ENCODE data around the gene APH1B. TPM values are rescaled to one million over a fixed set of nuclear protein-coding genes. Genes with fewer than 3 reads are reported as not detected.
"Not testable (repeated sequence)": the region's sequence is repeated elsewhere in the genome, so short reads cannot be mapped to it uniquely, and the experiment has no call there.

The APH1B gene
- total RNA-seq, 2 donors from 2014 or later = 24.4 to 30.6 TPM

DNA sequence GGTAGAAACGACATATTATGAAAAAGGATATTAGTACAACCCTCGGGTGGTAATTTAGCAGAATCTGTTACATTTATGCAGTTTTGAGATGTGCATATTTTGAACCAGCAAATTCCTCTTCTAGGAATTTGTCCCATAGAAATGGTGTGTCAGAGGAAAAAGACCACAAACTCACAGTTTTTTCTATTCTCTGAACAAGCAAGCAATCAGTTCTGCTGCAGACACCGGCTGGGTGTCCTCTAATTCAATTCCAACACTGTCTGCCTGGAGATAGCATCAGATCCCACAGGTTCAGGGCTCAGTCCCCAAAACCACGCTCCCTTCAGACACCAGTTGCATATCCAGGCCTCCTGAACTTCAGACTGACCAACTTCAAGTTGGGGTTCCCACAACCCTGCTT lies 36.4 kb downstream of the APH1B start:
- ATAC-seq (replicated peaks in 1 of 2) (no peak), DNase-seq (no peak)
- Mint-ChIP-seq H3K36me3 (ENCODE audit: insufficient read depth in 2 of 2) (no peaks in the 10 kb centered on the region), H3K27me3 (ENCODE audit: low read depth) (no peaks in the 10 kb centered on the region), H3K4me3 (no peak overlapping the region), H3K9me3 (no peaks in the 10 kb centered on the region), H3K4me1 (ENCODE audit: low read depth) (no peaks in the 10 kb centered on the region), H3K27ac (no peak overlapping the region)

DNA sequence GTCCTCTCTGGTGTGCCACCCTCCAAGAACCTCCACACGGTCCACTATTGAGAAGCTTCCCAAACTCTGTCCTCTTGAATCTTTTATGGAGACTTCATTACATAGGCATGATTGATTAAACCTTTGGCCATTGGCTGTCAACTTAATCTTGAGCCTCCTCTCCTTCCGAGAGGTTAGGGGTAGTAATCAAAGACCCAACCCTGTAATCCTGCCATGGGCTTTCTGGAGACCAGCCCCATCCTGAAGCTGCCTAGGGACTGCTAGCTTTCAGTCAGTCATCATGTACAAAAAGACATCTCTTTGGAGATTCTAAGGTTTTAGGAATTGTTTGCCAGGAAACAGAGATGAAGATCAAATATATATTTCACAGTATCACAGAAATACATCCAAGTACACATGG lies 37.0 kb downstream of the APH1B start:
- no peak for DNase-seq
- H3K36me3 Mint-ChIP-seq (ENCODE audit: insufficient read depth in 2 of 2) = no peaks in the 10 kb centered on the region
- no peaks in the 10 kb centered on the region for H3K4me1 Mint-ChIP-seq (ENCODE audit: low read depth)
- ATAC-seq (replicated peaks in 1 of 2) = no peak
- H3K9me3 Mint-ChIP-seq = no peaks in the 10 kb centered on the region
- no peak overlapping the region for H3K4me3 Mint-ChIP-seq
- no peaks in the 10 kb centered on the region for H3K27me3 Mint-ChIP-seq (ENCODE audit: low read depth)
- no peak overlapping the region for H3K27ac Mint-ChIP-seq

DNA sequence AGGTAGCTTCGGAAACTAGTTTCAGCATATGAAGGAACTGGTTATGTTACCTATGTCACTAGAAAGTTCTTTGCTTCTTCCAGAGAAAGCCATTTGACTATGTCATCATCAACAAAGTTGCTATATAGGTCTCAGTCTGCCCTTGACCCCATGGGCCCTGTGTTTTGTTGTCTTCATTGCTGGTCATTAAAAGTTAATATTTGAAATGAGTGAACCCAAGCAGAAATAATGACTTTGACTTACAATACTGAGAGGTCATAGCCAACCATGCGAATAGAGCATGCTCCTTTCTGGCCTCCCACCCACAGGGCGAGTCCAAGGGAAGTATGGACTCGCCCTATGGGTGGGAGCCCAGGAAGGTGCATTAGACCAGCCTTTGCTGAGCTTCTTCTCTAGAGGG lies 40.9 kb downstream of the APH1B start:
- Mint-ChIP-seq H3K27ac (no peak overlapping the region), H3K36me3 (ENCODE audit: insufficient read depth in 2 of 2) (no peaks in the 10 kb centered on the region), H3K4me3 (no peak overlapping the region), H3K27me3 (ENCODE audit: low read depth) (no peaks in the 10 kb centered on the region), H3K4me1 (ENCODE audit: low read depth) (peaks cover 5% of the 10 kb centered on the region), H3K9me3 (no peaks in the 10 kb centered on the region)
- DNase-seq = no peak
- no peak for ATAC-seq (replicated peaks in 1 of 2)

DNA sequence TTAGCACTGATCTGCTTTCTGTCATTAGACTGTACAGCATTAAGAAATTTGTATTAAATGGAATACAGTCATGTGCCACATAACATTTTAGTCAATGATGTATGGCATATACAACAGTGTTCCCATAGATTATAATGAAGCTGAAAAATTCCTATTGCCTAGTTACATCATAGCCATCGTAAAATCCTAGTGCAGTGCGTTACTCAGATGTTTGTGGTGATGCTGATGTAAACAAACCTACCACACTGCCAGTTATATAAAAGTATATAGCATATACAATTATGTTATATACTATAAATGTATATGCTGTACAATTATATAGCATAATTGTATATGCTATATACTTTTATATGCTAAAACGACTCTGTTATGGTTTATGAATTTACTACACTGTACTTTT lies 41.7 kb downstream of the APH1B start:
- no peak for ATAC-seq (replicated peaks in 1 of 2)
- DNase-seq = no peak
- Mint-ChIP-seq H3K4me3 (no peak overlapping the region), H3K4me1 (ENCODE audit: low read depth) (peaks cover 10% of the 10 kb centered on the region), H3K36me3 (ENCODE audit: insufficient read depth in 2 of 2) (no peaks in the 10 kb centered on the region), H3K27ac (peak overlapping the region; percentile 60), H3K9me3 (no peaks in the 10 kb centered on the region), H3K27me3 (ENCODE audit: low read depth) (no peaks in the 10 kb centered on the region)

DNA sequence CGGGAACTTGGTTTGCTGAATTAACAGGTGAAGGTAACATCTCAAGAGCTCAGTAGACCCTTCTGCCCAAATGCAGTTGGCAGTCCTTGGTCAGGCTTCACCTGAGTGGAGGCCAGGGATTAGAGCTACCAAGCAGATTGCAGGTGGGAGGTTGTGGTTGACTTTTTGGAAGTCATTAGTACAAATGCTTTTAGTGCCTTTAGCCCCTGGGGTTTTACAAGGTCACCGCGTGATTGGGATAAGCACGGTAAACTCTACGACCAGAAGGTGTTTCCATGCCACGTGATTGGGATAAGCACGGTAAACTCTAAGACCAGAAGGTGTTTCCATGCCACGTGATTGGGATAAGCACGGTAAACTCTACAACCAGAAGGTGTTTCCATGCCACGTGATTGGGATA lies 43.0 kb downstream of the APH1B start:
- H3K4me1 Mint-ChIP-seq (ENCODE audit: low read depth) = peaks cover 24% of the 10 kb centered on the region
- not testable (repeated sequence) for ATAC-seq (replicated peaks in 1 of 2); DNase-seq; H3K27ac Mint-ChIP-seq; H3K4me3 Mint-ChIP-seq; H3K36me3 Mint-ChIP-seq (ENCODE audit: insufficient read depth in 2 of 2); H3K27me3 Mint-ChIP-seq (ENCODE audit: low read depth); H3K9me3 Mint-ChIP-seq

DNA sequence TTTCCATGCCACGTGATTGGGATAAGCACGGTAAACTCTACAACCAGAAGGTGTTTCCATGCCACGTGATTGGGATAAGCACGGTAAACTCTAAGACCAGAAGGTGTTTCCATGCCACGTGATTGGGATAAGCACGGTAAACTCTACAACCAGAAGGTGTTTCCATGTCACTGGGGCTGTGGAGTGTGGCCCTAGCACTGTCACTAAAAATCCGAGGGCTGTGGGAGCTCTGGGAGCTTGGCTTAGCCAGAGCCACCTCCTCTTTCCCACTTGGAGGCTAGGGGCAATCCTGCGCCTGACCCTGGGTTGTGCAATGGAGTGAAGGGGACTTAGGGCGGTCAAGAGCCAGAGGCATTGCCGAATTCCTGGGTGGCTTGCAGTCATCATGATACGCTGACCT lies 43.6 kb downstream of the APH1B start:
- not testable (repeated sequence) for H3K27ac Mint-ChIP-seq; ATAC-seq (replicated peaks in 1 of 2); H3K4me3 Mint-ChIP-seq; H3K27me3 Mint-ChIP-seq (ENCODE audit: low read depth); DNase-seq; H3K9me3 Mint-ChIP-seq; H3K36me3 Mint-ChIP-seq (ENCODE audit: insufficient read depth in 2 of 2)
- H3K4me1 Mint-ChIP-seq (ENCODE audit: low read depth) = peaks cover 28% of the 10 kb centered on the region

DNA sequence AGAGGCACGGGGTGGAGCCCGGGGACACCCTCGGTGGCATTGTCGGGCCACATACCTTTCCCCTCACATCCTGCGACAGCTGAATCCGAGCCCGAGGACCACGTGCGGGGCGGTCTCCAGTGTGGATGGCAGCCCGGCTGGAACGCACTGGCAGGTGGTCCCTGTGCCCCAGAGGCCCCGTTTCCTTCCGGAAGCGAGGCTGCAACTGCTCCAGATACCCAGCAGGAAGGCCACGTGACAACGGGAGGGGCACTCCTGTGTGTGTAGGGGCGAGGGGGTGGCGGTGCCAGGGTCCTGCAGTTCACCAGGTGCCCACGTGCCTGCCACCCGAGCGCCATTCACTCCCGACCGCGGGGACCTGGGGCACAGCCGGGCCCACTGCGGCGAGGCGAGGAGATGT lies 44.1 kb downstream of the APH1B start:
- H3K4me1 Mint-ChIP-seq (ENCODE audit: low read depth) = peaks cover 28% of the 10 kb centered on the region

DNA sequence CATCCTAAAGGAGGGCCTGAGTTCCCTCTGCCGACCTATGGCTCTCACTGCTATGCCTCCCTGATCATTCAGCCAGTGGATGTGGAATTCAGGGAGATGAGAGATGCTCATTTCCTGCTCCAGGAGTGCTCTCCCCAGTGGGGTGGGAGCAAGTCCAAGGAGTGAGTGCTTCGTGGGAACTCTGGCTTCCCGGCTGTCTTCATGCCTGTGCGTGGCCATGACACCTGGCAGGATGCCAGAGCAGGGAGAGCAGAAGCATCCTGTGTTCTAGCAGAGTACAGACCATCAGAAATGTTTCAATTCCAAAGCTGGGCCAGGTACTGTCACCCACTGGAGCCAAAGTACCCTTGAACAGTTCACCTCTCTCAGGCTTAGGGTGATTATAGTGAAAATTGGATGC lies 45.1 kb downstream of the APH1B start:
- Mint-ChIP-seq H3K4me3 (no peak overlapping the region), H3K27ac (no peak overlapping the region), H3K9me3 (no peaks in the 10 kb centered on the region), H3K4me1 (ENCODE audit: low read depth) (peaks cover 28% of the 10 kb centered on the region), H3K36me3 (ENCODE audit: insufficient read depth in 2 of 2) (no peaks in the 10 kb centered on the region), H3K27me3 (ENCODE audit: low read depth) (no peaks in the 10 kb centered on the region)
- DNase-seq (no peak), ATAC-seq (replicated peaks in 1 of 2) (no peak)

More for the DNA sequence above, 44.1 kb downstream of the APH1B start:
- Mint-ChIP-seq H3K9me3 (no peaks in the 10 kb centered on the region), H3K27me3 (ENCODE audit: low read depth) (no peaks in the 10 kb centered on the region), H3K36me3 (ENCODE audit: insufficient read depth in 2 of 2) (no peaks in the 10 kb centered on the region), H3K27ac (no peak overlapping the region), H3K4me3 (no peak overlapping the region)
- no peak for DNase-seq
- ATAC-seq (replicated peaks in 1 of 2) = no peak

DNA sequence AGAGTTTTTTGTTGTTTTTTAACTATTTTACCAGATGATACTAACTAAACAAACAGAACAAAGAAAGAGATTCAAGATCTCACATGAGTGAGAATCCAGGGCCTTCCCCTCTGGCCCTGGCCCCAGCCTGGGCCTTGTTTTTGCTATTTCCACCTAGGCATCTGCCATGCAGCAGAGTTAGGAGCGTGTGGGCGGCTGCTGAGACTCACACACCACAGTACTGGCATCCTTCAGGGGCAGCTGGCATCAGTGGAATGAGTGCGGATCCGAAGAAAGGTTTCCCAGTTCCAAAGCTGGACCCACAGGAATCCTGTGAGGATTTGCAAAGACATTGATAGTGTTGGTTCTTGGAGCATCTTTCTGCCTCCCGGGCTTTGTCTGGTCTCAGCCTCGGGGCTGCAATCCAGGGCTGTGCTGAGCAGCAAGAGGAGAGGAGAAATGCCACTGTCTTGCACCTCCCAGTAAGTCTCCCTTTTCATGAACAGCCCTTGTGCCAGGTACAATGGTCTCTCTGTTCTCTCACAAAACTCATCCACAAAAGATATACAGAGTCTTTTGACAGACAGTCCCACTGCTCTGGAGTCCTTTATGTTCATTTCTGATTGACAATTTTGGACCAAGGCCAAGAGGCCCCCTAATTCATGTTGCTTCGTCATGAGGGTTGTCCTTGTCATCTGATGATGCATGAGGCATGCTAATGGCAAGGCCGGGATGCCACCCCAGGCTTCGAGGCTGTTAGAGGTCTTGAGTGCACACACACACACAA lies 46.6 kb downstream of the APH1B start:
- ATAC-seq (replicated peaks in 1 of 2) (peak; percentile 25 to 31), DNase-seq (peak in 1 of 2 donors; percentile 28)
- H3K27me3 Mint-ChIP-seq (ENCODE audit: low read depth) = no peaks in the 10 kb centered on the region
- peaks cover 28% of the 10 kb centered on the region for H3K4me1 Mint-ChIP-seq (ENCODE audit: low read depth)
- no peak overlapping the region for H3K4me3 Mint-ChIP-seq
- no peaks in the 10 kb centered on the region for H3K36me3 Mint-ChIP-seq (ENCODE audit: insufficient read depth in 2 of 2)
- H3K9me3 Mint-ChIP-seq = no peaks in the 10 kb centered on the region
- no peak overlapping the region for H3K27ac Mint-ChIP-seq

DNA sequence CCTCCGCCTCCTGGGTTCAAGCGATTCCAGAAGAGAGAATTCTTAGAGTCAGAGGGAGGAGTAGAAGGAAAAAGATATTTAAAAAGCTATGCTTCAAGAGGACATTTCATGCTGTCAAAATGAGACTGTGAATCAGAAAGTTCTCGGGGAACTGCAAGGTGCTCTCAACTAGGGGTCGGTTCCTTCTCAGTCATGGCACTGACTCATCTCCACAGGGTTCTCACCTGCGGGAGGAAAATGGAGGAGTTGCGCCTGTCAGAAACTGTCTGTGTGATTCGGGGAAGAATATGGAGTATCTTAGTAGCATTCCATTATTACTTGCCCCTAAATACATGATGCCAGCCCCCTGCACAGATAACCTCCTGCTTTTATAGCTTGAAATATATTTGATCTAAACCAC lies 47.4 kb downstream of the APH1B start:
- ATAC-seq (replicated peaks in 1 of 2) = peak; percentile 95 to 98
- no peaks in the 10 kb centered on the region for H3K27me3 Mint-ChIP-seq (ENCODE audit: low read depth)
- H3K9me3 Mint-ChIP-seq = no peaks in the 10 kb centered on the region
- H3K27ac Mint-ChIP-seq = no peak overlapping the region
- no peaks in the 10 kb centered on the region for H3K36me3 Mint-ChIP-seq (ENCODE audit: insufficient read depth in 2 of 2)
- DNase-seq = peak; percentile 42 to 54
- H3K4me3 Mint-ChIP-seq = peak overlapping the region in 1 of 2 donors; percentile 23
- peaks cover 28% of the 10 kb centered on the region for H3K4me1 Mint-ChIP-seq (ENCODE audit: low read depth)

DNA sequence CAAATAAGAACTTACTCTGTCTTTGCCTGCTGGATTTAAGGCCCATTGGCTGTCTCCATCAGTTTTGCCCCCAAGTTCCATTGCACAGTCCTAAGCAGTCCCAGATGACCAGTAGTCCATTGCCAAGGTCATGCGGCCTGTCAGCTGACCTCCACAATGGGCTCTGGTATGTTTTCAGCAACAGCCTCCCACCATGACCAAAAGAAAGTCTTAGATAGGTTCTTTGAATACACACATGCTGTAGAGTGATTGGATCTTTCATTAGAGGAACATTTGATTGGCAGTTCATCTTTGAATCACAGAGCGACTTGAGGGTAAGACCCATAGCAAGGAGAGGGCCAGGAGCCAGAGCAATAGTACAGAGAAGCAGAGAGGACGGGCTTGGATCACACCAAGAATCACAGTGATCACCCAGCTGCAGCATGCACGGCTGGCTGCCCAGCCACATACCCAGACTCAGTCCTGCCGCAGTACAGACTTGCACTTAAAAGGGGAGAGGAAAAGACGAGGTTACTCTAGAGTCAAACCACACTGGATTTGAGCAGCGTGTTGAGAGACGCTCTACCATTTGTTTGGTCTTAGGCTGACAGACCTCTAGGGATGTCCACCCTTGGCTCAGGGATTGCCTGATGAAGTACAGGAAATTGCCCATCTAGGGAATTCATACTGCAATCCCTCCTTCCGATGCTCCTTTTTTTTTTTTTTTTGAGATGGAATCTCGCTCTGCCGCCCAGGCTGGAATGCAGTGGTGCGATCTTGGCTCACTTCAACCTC lies 50.4 kb downstream of the APH1B start:
- Mint-ChIP-seq H3K4me3 (no peak overlapping the region), H3K27me3 (ENCODE audit: low read depth) (peaks cover 4% of the 10 kb centered on the region), H3K27ac (no peak overlapping the region), H3K9me3 (no peaks in the 10 kb centered on the region), H3K36me3 (ENCODE audit: insufficient read depth in 2 of 2) (no peaks in the 10 kb centered on the region), H3K4me1 (ENCODE audit: low read depth) (peaks cover 36% of the 10 kb centered on the region)
- ATAC-seq (replicated peaks in 1 of 2) (no peak), DNase-seq (no peak)

DNA sequence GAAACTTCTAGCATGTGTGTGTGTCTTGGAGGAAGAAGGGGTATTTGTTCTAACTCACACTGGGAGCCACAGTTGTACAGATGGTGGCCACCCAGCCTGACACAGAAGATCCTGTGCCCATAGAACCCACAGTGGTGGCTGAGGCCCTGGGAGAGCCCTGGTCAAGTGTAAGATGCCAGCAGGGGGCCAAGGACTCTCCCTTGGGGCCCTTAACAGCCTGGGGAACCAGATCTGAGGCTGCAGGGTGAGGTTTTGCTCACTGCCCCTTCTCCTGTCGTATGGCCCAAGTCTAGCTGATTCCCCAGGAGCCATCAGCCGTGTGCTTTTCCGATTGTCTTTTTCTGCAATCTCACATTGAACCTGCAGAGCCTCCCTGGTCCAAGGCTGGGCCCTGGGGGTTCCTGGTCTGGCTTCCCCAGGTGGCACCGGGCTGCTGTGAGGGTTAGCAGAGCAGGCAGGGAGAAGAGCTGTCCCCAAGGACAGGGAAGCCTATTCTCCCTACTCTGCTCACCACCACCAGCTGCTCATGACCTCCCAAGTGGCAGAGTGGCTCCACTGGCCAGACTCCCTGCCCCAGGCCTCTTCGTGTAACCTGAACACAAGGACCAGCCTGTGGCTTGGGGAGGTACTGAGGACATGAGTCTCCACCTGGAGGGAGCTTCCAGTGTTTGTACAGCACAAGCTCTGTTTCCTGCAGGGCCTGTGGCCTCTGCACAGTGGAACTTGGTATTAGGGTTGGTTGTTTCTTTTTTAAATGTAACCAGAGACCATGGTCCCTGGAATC lies 52.4 kb downstream of the APH1B start:
- peaks cover 7% of the 10 kb centered on the region for H3K27me3 Mint-ChIP-seq (ENCODE audit: low read depth)
- no peak overlapping the region for H3K4me3 Mint-ChIP-seq
- no peaks in the 10 kb centered on the region for H3K9me3 Mint-ChIP-seq
- DNase-seq (no peak), ATAC-seq (replicated peaks in 1 of 2) (no peak)
- H3K27ac Mint-ChIP-seq = no peak overlapping the region
- H3K36me3 Mint-ChIP-seq (ENCODE audit: insufficient read depth in 2 of 2) = no peaks in the 10 kb centered on the region
- H3K4me1 Mint-ChIP-seq (ENCODE audit: low read depth) = peaks cover 19% of the 10 kb centered on the region

DNA sequence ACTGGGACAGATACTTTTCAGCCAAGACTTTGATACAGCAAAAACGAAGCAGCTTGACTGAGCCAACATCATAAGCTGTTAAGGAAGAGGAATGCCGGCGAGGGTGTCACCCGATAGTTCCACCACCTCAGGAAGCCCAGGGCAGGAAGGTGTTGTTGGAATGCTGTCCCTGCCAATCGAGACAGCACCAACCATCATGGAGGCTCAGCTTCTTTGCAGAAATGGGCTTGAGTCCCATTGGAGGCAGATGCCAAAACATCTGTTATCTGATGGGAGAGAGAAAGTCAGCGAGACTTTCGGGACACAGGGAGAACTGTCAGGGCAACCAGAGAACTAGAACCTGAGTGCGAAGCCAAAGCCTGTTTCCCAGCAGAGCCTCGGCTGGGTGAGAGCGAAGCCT lies 53.5 kb downstream of the APH1B start:
- DNase-seq = no peak
- no peak overlapping the region for H3K27ac Mint-ChIP-seq
- no peaks in the 10 kb centered on the region for H3K9me3 Mint-ChIP-seq

More for the DNA sequence above, 53.5 kb downstream of the APH1B start:
- Mint-ChIP-seq H3K4me3 (no peak overlapping the region), H3K4me1 (ENCODE audit: low read depth) (peaks cover 8% of the 10 kb centered on the region), H3K27me3 (ENCODE audit: low read depth) (peaks cover 7% of the 10 kb centered on the region), H3K36me3 (ENCODE audit: insufficient read depth in 2 of 2) (no peaks in the 10 kb centered on the region)
- ATAC-seq (replicated peaks in 1 of 2) = no peak

Data from activated T-cell treated with anti-CD3 and anti-CD28 coated beads, Interleukin-2, amount 50 U/mL, for 72 hours (primary cell).